A673 (cell line): ENCODE data around the gene MRPL24. TPM values are rescaled to one million over a fixed set of nuclear protein-coding genes. Genes with fewer than 3 reads are reported as not detected.
A peak's percentile ranks its signal among the peaks of the same experiment; 100 is the strongest.

Source experiments
- BruUV-seq: library from RNA; stranded (reverse); fragments of 400-500 nt; replicated peaks from 2 replicates; lab custom pipeline; 2021; lab: Mats Ljungman, UMichigan
- CTCF ChIA-PET: fragments of 300-600 bp; sonication (Branson Sonifier 250); formaldehyde crosslinking; loops from one replicate; lab custom pipeline; 2022; ENCODE audit warnings: antibody characterized with exemption; lab: Charles Lee
- POLR2A ChIA-PET: fragments of 300-600 bp; sonication (Branson Sonifier 250); formaldehyde crosslinking; loops from one replicate; lab custom pipeline; 2022; ENCODE audit warnings: antibody characterized with exemption; ENCODE audit not compliant: low non-redundant PET; lab: Charles Lee
- DNase-seq: peaks from one replicate; pipeline ENCODE4 v3.0.0-alpha.2; 2015; ENCODE audit warnings: low spot score
- H3K27ac ChIP-seq: fragments of 200-600 bp; sonication (generic); 2 replicates; pipeline ENCODE4 v1.5.1; 2016; ENCODE audit warnings: mixed run types, low read depth, mild to moderate bottlenecking, mixed read lengths, antibody characterized with exemption, low read length; ENCODE audit not compliant: poor library complexity, severe bottlenecking
- H3K27me3 ChIP-seq: fragments of 200-600 bp; sonication (generic); replicated peaks from 2 replicates; pipeline ENCODE4 v1.6.1; 2017; ENCODE audit warnings: mixed run types, low read depth, mild to moderate bottlenecking, mixed read lengths, antibody characterized with exemption, low read length; ENCODE audit not compliant: insufficient read depth, poor library complexity
- H3K36me3 ChIP-seq: fragments of 200-600 bp; sonication (generic); 2 replicates; pipeline ENCODE4 v1.6.1; 2016; ENCODE audit warnings: mixed run types, mild to moderate bottlenecking, mixed read lengths, antibody characterized with exemption, low read length; ENCODE audit not compliant: insufficient read depth, poor library complexity, severe bottlenecking
- H3K4me1 ChIP-seq: fragments of 200-600 bp; sonication (generic); 2 replicates; pipeline ENCODE4 v1.6.1; 2017; ENCODE audit warnings: mixed run types, mild to moderate bottlenecking, mixed read lengths, antibody characterized with exemption, low read length; ENCODE audit not compliant: insufficient read depth, poor library complexity, severe bottlenecking
- H3K4me3 ChIP-seq: fragments of 200-600 bp; sonication (generic); 2 replicates; pipeline ENCODE4 v1.5.1; 2016; ENCODE audit warnings: low read depth, mixed run types, mild to moderate bottlenecking, mixed read lengths, low read length; ENCODE audit not compliant: poor library complexity, severe bottlenecking
- H3K9me3 ChIP-seq: fragments of 200-600 bp; sonication (generic); 2 replicates; pipeline ENCODE4 v1.6.1; 2016; ENCODE audit warnings: mixed run types, low read depth, mild to moderate bottlenecking, mixed read lengths, antibody characterized with exemption, low read length; ENCODE audit not compliant: poor library complexity, severe bottlenecking
- CTCF ChIP-seq: fragments of 300-800, 200-600 bp; sonication (generic); conservative IDR thresholded peaks from 2 replicates; pipeline ENCODE4 v1.5.1; 2017; ENCODE audit warnings: low read depth, mild to moderate bottlenecking, antibody characterized with exemption, low read length, moderate library complexity, mixed read lengths
- EZH2 ChIP-seq: fragments of 200-600 bp; sonication (generic); IDR thresholded peaks from 2 replicates; pipeline ENCODE4 v1.6.1; 2017; ENCODE audit warnings: borderline replicate concordance, low read depth, mild to moderate bottlenecking, mixed read lengths, antibody characterized with exemption, low read length; ENCODE audit not compliant: poor library complexity, severe bottlenecking
- intact Hi-C: fragments of 100-400 bp; cut with micrococcal nuclease; formaldehyde crosslinking; loops from one replicate; pipeline ENCODE4 v1.10.0; 2022; ENCODE audit not compliant: unreplicated experiment
- total RNA-seq: library from RNA; stranded (reverse); gene quantifications from 2 replicates; pipeline ENCODE4 v1.2.3, GENCODE V29; 2021

Gene MRPL24
- total RNA-seq, 1 experiment from 2014 or later: 85.7 TPM

- Histone ChIP-seq H3K27ac (no peak overlapping the region), H3K4me3 (no peak overlapping the region), H3K27me3 (no peaks in the 10 kb centered on the region), H3K36me3 (no peaks in the 10 kb centered on the region), H3K9me3 (no peaks in the 10 kb centered on the region), H3K4me1 (peaks cover 22% of the 10 kb centered on the region)
- POLR2A ChIA-PET: interaction anchor here (0.7 to 1.6 kb wide), 3 partner anchors 36 to 233 kb away, joined by 3 to 6 read pairs (median 3); no protein-coding TSS in a partner anchor
- no TSS peak for BruUV-seq
- DNase-seq: no peak
- intact Hi-C loops: loop anchor here (1.0 to 10.0 kb wide), 5 partner anchors 15 to 235 kb away; partner anchors contain the start of genes CRABP2, LRRC71 and NTRK1
- CTCF ChIA-PET: interaction anchor here (0.5 to 4.7 kb wide), 29 partner anchors 9 to 384 kb away, joined by 3 to 117 read pairs (median 5); partner anchors contain the start of genes CRABP2, ISG20L2, LRRC71 and METTL25B
- TF ChIP-seq CTCF (no peak), EZH2 (no peak)
Measured at GRCh38 chr1:156689953-156690674, 50.8 kb downstream of the MRPL24 start.

DNA sequence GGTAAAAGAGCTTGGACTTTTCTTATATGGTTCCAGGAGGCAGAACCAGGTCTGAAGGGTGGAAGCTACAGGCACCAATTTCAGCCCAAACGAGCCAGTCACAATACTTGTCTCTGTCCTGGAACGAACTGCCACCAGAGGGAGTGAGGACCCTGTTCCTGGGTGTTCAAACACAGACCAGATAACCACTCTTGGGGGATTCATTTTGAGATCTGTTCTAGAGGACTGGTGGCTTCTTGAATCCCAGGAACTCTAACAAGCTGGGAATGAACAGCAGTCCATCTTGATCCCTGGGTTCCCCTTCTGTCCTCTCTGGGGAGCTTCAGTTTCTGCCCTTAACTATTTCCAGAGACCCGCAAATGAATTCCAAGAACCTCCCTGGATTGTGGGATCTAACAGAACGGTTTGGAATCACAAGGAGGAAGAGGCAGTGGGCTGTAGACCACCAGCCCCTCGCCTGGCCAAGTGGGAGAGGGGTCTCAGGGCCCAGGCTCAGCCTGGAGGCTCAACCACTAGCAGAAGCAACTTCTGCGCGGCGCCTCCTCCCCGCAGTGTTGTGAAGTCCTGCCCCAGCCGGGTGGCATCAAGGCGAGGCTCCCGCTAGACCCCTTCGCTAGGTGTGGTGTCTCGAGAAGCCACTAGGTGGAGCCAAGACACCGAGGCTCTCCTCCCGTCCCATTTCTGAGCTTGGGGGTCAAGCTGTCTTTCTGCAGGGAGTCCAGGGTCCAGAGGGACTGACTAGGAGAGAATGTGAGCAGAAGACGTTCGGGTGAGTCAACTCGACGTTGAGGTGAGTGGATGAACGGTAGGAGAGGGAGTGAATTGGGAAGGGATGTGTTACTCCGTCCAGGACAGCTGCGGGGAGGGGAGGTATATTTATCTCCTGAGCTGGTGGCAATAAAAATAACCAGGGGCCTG, 51.6 kb downstream of the MRPL24 start:
- TF ChIP-seq EZH2 (no peak), CTCF (peak; percentile 80)
- intact Hi-C loops: loop anchor here (1.0 to 10.0 kb wide), 5 partner anchors 16 to 236 kb away; partner anchors contain the start of genes CRABP2, LRRC71 and NTRK1
- POLR2A ChIA-PET: interaction anchor here (1.6 kb wide), 1 partner anchor 37 kb away, joined by 6 read pairs; no protein-coding TSS in a partner anchor

More for the DNA sequence above, 51.6 kb downstream of the MRPL24 start:
- Histone ChIP-seq H3K4me1 (peaks cover 22% of the 10 kb centered on the region), H3K9me3 (no peaks in the 10 kb centered on the region), H3K27me3 (peaks cover 4% of the 10 kb centered on the region), H3K36me3 (no peaks in the 10 kb centered on the region), H3K27ac (no peak overlapping the region), H3K4me3 (peak overlapping the region; percentile 39)
- CTCF ChIA-PET: interaction anchor here (0.5 to 4.7 kb wide), 31 partner anchors 10 to 385 kb away, joined by 3 to 117 read pairs (median 5); partner anchors contain the start of genes CRABP2, ISG20L2, LRRC71 and METTL25B
- BruUV-seq: no TSS peak
- peak; percentile 90 for DNase-seq

Other genes with a start within 250 kb of the MRPL24 start
- 18.3 and 21.8 TPM in 2 replicates for gene MEF2D, start 240.3 kb downstream of the MRPL24 start, total RNA-seq
- gene IQGAP3, start 168.5 kb downstream of the MRPL24 start, total RNA-seq: 35.3 and 37.5 TPM in 2 replicates
- gene TTC24, start 161.4 kb downstream of the MRPL24 start, total RNA-seq: not detected in 2 replicates
- gene NAXE, start 149.3 kb downstream of the MRPL24 start, total RNA-seq: 125 and 138 TPM in 2 replicates
- gene GPATCH4, start 139.6 kb downstream of the MRPL24 start, total RNA-seq: 66.8 and 84.2 TPM in 2 replicates
- gene HAPLN2, start 121.7 kb downstream of the MRPL24 start, total RNA-seq: not detected in 2 replicates
- gene BCAN, start 99.0 kb downstream of the MRPL24 start, total RNA-seq: not detected in 2 replicates
- 8.7 and 12.3 TPM in 2 replicates for gene NES, start 63.7 kb downstream of the MRPL24 start, total RNA-seq
- 1.1 and 4.0 TPM in 2 replicates for gene CRABP2, start 35.5 kb downstream of the MRPL24 start, total RNA-seq
- 20.2 TPM in 2 replicates for gene METTL25B, start 12.6 kb downstream of the MRPL24 start, total RNA-seq
- 45.7 and 46.5 TPM in 2 replicates for gene ISG20L2, start 12.3 kb downstream of the MRPL24 start, total RNA-seq
- 477 and 536 TPM in 2 replicates for gene HDGF, start 10.6 kb upstream of the MRPL24 start, total RNA-seq
- gene PRCC, start 26.4 kb upstream of the MRPL24 start, total RNA-seq: 121 and 125 TPM in 2 replicates
- gene SH2D2A, start 75.8 kb upstream of the MRPL24 start, total RNA-seq: 3.5 and 6.0 TPM in 2 replicates
- 0.11 and 0.15 TPM in 2 replicates for gene INSRR, start 118.0 kb upstream of the MRPL24 start, total RNA-seq
- gene NTRK1, start 119.8 kb upstream of the MRPL24 start, total RNA-seq: 3.6 and 5.1 TPM in 2 replicates
- gene PEAR1, start 152.6 kb upstream of the MRPL24 start, total RNA-seq: 0.35 and 0.52 TPM in 2 replicates
- not detected in 2 replicates for gene LRRC71, start 179.5 kb upstream of the MRPL24 start, total RNA-seq